Stomach (tissue), 4 donors: ENCODE data around the gene EFNB1.

ENCODE experiments used
- CTCF ChIP-seq, 7 experiments: fragments of 450-650 bp in 4 of 7; fragments of 200-600 bp in 3 of 7; sonication (generic) in 3 of 7; IDR thresholded peaks; one replicate each; pipeline ENCODE4 v1.5.1; 2016 to 2019; ENCODE audit warnings: antibody characterized with exemption in 7 of 7, control low read depth in 2 of 7, mild to moderate bottlenecking in 1 of 7
- POLR2A ChIP-seq, 4 donors: fragments of 450-650 bp; IDR thresholded peaks; one replicate each; pipeline ENCODE4 v1.6.1; 2016; ENCODE audit warnings: antibody characterized with exemption in 4 of 4, control low read depth in 2 of 4, mild to moderate bottlenecking in 1 of 4, moderate library complexity in 1 of 4
- POLR2AphosphoS5 ChIP-seq, 3 donors: sonication (generic); formaldehyde crosslinking; IDR thresholded peaks; one replicate each; pipeline ENCODE4 v1.6.1; 2016; ENCODE audit warnings: antibody characterized with exemption in 3 of 3

- TF ChIP-seq CTCF (IDR thresholded peaks at IDR 0.05), result no peak
- TF ChIP-seq POLR2A (IDR thresholded peaks at IDR 0.05), result no peak
- TF ChIP-seq POLR2AphosphoS5 (IDR thresholded peaks at IDR 0.05), result no peak
Measured at GRCh38 chrX:68883800-68884199, 55.0 kb downstream of the EFNB1 start.
